HG02763 (cell line): ENCODE measurements around the gene KLF7.

Source experiments
- ATAC-seq: cut with Tn5 transposase; IDR thresholded peaks from one replicate; pipeline ENCODE4 v1.9.1; 2021; ENCODE audit warnings: mild to moderate bottlenecking, moderate library complexity; ENCODE audit not compliant: unreplicated experiment

KLF7 gene

DNA sequence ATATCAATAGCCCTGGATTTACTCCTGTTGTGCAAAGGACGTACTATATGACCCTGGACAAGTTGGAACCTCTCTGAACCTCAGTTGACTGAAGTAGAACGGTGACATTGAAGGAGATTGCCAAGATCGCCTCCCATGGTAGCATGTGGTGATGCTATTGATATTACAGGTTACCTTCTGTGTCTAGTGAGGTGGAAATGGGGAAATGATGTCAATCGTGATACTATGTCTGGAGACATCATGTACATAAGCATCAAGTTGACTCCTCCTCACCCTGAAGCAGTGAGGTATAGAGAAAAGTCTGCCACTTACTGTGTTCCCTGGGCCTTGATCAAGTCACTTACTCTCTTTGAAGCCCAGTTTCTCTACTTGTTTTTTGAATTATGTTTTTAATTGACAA is 93.9 kb downstream of the KLF7 start:
- ATAC-seq: no peak

DNA sequence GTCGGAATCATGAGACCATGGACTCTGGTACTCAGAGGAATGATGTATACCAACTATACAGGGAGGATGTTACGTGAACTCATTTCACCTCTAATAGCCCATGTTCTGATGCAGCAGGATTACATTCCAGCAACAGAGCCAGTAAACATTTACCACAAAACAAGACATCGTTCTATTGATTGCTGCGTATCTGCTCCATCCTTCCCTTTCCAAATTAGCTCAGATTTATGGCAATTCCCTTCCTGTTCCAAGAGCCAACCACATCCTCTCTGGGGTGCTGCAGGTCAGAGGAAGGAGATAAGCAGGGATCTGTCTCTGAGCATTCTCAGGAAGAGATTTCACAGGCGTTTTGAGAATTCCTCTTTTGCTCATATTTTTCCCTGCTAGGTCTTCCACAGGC is 98.3 kb downstream of the KLF7 start:
- ATAC-seq: no peak

DNA sequence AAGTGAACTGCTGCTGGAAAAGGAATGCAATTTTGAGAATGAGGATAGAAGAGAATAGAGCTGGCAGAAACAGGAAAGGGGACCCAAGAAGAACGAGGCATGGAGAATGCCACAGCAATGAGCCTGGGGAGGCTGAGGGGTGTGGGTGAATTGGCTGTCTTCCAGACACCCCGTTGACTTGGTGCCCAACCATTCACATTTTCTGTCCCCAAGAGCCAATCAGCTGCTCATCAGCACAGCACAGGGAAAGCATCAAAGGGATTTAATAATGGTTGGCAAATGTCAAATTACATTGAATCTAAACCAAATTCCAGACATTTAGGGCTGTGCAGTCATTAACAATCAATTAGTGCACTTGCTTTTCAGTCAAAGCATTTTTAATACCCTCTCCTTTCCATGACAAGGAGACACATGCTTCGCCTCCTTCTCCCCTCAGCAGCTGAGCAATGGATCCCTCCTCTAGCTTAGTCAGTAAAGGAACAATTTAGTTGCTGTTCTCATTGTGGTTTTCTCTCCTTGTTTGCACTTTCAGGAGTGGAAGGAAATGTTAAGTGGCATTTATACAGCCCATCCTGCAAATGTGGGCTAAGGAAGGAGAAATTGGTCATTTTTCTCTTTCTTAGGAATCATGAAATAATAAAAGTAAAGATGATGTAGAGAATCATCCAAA is 98.8 kb downstream of the KLF7 start:
- no peak for ATAC-seq

DNA sequence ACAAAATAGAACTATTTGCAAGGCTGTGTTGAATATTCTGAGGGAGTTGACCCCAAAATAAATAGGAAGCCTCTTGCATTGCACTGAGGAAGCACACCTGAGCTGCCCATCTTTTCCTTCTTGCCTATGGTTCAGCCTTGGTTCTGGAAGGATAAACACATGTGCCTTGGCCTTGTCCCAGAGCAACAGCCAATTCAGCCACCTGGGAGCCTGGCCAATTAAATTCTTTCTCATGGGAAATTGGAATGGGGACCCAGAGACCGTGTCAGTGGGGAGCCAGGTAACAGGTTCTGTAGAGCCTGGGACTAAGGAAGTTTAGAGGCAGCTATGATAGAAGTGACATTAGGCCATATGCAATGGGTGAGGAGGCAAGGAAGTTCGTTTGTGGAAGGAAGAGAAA is 99.6 kb downstream of the KLF7 start:
- no peak for ATAC-seq

DNA sequence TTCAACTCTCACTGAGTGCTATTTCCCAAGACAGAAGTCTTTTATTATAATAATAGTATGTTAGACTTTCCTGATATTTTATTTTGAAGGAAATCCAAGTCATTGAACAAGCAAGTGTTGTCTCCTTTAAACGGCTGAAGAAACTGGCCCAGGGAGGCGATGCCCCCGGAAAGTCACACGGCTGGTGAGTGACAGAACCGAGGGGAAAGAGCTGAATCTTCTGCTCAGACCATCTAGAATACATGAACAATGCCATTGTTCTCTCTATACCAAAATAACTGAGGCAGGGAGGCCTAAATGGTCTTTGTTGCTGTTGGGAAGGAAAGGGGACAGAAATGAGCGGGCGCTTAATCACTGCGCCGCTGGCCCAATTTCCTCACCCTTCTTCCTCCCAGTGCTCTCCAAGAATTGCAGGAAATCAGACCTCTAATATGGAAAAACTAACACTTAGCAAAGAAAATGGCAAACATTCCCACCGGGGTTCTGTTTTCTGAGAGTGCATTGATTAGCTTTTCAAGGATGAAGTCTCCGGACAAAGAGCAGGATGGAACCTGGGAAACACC is 101.5 kb downstream of the KLF7 start:
- no peak for ATAC-seq

- no peak for ATAC-seq
Measured at GRCh38 chr2:207061181-207061580, 104.6 kb downstream of the KLF7 start.

- no peak for ATAC-seq
Measured at GRCh38 chr2:207055257-207055656, 110.5 kb downstream of the KLF7 start.

GRCh38 chr2:207054521-207054920 is 111.2 kb downstream of the KLF7 start:
- ATAC-seq: no peak

DNA sequence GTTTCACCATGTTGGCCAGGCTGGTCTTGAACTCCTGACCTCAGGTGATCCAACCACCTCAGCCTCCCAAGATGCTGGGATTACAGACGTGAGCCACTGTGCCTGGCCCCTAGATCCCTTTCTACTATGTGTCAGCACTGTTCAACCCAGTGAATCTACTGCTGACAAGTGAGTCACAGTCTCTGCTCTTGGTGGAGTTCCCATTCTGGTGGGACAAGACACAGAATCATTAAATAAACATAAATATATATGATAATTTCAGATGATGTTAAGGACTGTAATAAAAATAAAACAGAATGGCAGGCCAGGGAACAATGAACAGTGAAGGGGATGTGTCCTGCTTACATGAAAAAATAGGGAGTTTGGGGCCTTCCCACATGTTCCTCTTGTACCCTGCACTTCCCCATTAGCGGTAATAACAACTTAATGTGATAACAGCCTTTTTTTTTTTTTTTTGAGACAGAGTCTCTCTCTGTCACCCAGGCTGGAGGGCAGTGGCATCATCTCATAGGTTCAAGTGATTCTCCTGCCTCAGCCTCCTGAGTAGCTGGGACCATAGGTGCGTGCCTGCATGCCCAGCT is 114.3 kb downstream of the KLF7 start:
- ATAC-seq: no peak

DNA sequence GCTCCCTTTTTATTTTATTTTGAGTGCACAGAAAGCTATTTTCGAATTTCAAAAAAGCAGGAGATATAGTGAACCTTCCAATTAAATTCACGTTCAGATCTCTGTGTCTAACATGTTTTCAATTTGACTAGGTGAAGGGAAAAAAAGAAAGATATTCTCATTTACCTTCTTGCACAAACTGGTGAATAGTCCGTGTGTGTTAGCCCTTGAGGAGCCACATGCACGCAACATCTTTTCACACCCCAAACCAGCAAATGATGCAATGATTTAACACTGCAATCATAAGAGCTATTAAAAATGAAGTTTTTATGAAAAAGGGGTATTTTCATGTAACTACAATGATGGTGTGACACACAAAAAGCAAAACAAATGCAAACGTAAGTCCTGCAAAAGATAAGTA is 116.6 kb downstream of the KLF7 start:
- ATAC-seq: no peak

DNA sequence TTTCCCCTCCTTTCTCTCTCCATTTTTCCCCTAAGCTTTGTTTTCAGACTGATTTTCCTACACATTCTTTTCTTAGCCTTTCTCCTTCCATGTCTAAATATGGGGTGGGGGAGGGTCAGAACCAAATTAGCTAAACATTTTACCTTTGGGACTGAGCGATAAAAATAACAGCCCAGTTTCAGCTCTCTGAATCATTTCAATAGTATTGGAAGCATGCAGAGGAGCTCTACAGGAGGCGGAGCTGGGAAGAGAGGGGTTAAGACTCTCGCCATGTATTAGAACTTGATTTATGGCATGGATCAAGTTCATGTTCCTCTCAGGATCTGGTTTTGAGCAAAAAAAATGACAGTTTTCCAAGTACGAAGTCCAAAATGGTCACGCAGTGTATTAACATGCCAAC is 117.3 kb downstream of the KLF7 start:
- ATAC-seq: no peak

GRCh38 chr2:207046724-207047123 is 119.0 kb downstream of the KLF7 start:
- no peak for ATAC-seq

DNA sequence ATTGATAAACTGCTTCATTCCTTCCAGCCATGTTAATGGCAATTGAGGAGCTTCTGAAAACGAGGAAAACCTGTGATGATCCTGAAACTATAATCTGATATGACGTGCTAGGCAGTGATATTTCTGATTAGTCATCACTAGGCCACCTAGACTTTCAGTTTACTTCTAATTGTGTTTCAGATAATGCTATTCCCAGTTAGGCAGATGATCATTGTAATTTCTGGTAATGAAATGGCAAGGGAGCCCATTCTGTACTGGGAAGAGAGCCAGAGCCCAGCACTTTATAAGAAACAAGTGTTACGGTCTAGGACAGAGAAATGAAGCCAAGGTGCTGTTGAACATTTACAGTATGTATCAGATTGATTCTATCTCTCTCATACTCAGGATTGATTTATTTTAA is 120.2 kb downstream of the KLF7 start:
- no peak for ATAC-seq

DNA sequence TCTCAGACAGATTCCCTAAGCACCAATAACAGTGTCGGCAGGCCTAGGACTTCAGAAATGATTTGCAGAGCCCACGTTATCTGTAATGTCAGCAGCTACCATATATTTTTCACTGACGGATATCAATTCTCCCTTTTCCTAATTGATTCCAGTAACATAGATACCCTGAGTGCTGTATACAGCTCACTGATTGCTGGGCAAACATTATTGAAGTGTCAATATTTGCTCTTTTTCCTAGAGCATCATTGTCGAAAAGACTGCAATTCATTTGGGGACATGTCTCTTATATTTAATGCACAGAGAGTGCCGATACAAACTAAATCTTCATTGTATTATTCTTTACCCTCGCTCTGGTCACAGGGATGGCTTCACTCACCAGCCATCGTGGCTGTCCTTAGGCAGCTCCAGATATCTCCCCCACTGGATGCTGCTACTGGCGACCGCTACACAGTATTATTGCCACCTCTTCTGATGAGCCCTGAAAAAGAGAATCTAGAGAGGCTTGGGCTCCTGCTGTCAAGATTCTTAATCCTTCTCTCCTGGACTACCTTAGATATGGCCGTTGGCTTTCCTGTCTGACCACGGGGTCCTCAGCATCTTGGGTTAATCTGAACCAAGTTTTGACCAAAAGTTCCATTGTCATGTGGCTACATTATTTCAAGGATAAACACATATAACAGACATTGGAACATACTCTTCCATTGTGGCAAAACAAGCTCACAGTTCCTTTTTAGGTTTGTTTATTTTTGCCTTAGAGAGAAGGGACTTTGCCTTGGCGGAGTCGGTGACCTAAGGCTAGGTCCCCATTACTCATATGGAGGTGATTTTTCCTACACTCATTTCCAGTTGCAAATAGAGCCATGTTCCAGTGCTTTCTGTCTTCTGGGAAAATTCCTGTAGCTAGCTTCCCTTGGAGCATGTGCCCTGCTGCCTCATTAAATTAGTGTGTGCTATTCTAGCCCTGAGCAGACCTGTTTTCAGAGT is 121.1 kb downstream of the KLF7 start:
- ATAC-seq: no peak

GRCh38 chr2:207042841-207043240 is 122.9 kb downstream of the KLF7 start:
- no peak for ATAC-seq

- ATAC-seq: no peak
Measured at GRCh38 chr2:207041786-207042554, 123.8 kb downstream of the KLF7 start.

- no peak for ATAC-seq
Measured at GRCh38 chr2:207041279-207041678, 124.5 kb downstream of the KLF7 start.

DNA sequence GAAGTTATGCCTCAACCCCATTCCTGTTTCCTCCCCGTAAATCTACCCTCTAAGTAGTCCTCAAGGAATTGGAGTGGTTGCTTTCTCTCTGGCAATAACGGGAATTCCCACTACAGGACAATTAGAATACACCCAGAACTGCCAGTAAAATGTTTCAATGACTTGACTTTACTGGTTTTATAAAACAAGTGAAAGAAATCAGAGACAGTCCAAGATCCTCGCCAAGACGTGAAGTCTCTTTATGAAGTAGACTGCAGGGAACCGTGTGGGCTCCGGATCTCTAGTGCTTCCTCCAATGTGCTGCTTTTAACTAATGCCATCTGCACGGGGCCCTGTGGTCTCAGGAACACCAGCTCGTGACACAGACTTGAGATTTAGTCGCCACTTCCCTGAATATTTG is 125.1 kb downstream of the KLF7 start:
- ATAC-seq: no peak

- ATAC-seq: no peak
Measured at GRCh38 chr2:207039225-207039624, 126.5 kb downstream of the KLF7 start.

GRCh38 chr2:207038299-207038698 is 127.4 kb downstream of the KLF7 start:
- no peak for ATAC-seq

- ATAC-seq: no peak
Measured at GRCh38 chr2:207037896-207038295, 127.9 kb downstream of the KLF7 start.
